ENCODE data around the gene RDH14.

Gene RDH14

GRCh38 chr2:18560031-18560796 is at the start of gene RDH14:
TSS of gene RDH14 (minus strand) at chr2:18560653. CDS start at chr2:18560572, 81 bp downstream.
- DNase-seq (ENCODE audit: low spot score) = peak; percentile 93

- no peak for DNase-seq (ENCODE audit: low spot score)
Measured at GRCh38 chr2:18610090-18610489, 49.6 kb upstream of the RDH14 start.

DNA sequence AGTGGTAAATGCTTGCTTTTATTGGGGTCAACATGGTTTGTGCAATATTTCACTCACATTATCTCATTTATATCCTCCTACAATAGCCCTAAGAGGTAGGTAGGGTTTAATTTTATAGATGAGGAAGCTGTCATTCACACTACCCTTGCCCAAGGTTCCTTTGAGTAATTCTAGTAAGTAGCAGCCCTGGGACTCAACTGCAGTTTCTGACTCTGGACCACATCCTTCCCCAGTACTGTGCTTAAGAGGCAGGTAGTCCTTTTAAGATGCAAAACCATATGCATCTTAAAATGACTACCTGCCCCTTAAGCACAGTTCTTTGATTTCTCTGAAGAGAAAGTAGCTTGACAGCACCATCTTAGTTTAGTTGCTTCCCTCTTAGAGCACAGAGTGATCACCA is 44.7 kb upstream of the RDH14 start:
- no peak for DNase-seq (ENCODE audit: low spot score)

GRCh38 chr2:18604531-18604885 is 44.1 kb upstream of the RDH14 start:
- DNase-seq (ENCODE audit: low spot score) = no peak

DNA sequence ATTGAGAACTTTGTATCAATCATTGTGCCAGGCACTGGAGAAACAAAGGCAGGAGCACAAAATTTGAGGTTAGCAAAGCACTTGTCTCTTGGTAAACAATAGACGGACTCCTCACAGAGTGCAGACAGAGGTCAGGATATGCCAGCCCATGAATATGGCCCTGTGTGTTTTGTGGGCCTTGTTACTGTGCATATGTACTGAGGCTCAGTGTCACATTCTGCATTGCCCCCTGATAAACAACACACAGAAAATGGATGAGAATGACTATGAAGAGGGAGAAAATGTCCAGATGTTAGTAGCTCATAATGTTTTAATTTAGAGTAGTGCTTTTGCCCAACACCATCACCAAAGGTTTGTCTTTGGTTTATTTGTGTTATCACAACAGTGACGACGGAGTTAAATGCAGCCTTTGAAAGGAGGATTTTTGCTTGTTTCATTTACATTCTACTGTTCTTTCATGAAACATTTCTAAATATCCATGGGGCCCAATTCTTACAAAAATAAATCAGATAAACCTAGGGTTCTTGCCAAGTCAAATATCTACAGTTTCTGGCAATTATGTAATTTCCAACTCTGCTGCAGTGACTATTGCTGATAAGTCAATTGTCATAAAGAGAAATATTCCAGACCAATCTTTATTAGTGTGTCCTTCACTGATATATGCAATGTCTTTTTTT is 43.5 kb upstream of the RDH14 start:
- DNase-seq (ENCODE audit: low spot score) = no peak

DNA sequence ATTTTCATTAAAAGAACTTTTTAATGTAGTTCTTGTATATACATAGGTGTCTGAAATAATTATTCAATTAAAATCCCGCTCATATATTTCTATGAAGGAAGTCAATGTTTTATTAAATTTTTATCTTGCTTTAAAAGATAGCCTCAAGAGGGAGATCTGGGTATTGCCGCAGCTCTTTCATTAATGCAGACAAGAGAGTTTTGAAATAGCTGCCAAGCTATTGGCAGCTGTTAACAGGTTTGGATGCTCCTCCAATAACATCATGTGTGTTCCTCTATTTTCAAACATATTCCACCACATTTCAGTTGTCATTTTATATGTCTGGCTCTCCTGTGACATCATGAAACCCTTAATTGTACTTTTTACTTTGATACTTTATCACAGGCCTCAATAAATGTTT is 41.8 kb upstream of the RDH14 start:
- DNase-seq (ENCODE audit: low spot score) = no peak

DNA sequence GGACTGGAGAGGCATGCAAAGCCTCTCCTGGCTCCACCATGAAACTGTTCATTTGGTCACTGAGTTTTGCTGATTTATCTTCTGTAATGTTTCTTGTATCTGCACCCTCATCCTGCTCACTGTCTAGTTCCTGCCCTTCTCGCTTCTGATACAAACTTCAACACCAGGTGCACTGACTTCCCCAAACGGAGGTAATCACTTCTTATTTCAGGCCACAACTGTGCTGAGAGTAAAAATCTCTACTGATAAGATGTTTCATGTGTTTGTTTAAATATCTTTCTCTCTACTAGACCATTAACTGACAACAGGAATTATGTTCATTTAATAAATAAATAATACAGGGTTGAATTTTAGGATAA is 39.8 kb upstream of the RDH14 start:
- DNase-seq (ENCODE audit: low spot score) = no peak

GRCh38 chr2:18599509-18600254 is 39.2 kb upstream of the RDH14 start:
- DNase-seq (ENCODE audit: low spot score) = peak; percentile 83

DNA sequence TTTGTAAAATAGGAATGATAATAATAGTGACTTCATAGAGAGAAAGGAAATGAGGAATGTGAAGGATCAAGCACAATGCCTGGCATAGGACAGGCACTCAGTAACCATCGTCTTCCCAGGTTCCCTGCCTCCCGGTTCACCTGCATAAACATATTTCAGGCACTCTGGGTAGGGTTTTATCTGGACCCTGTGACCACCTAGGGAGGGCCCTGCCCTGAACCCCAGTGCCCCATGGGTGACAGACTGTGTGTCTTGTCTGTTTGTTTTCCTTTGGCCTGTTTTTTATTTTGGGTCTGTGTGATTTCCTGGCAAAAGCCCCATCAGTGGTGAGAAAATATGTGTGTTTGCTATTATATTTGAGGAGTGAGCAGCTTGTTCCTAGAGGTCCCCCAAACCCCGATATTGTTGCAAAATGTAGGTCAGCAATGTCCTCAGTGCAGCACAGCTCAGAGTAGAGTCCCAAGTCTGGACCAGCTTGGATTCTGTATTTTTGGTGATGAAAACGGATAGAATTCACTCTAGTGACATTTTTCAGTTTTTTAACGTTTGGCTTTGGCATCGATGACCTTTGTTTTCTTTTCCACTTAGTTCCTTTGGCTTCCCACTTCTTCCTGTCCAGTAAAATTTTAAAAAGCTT is 38.5 kb upstream of the RDH14 start:
- no peak for DNase-seq (ENCODE audit: low spot score)

- no peak for DNase-seq (ENCODE audit: low spot score)
Measured at GRCh38 chr2:18597618-18598017, 37.2 kb upstream of the RDH14 start.

GRCh38 chr2:18596993-18597392 is 36.5 kb upstream of the RDH14 start:
- no peak for DNase-seq (ENCODE audit: low spot score)

DNA sequence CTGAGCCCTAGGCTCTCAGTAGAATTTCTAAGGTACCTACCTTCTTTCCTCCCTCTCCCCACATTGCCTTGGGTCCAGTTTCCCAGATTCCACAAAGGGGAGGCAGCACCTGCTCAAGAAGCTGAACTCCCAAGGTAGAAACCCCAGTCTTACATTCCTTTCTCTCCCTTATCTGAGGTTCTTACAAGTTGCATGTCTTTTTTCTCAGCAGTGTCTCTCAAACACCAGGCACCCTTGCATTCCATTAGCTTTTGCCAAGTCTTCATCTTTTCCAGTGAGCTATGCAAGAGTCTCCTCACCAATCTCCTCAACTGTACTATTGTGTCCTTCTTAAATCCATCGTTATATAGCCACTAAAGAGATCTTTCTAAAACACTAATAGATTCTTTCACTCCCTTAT is 33.0 kb upstream of the RDH14 start:
- no peak for DNase-seq (ENCODE audit: low spot score)

DNA sequence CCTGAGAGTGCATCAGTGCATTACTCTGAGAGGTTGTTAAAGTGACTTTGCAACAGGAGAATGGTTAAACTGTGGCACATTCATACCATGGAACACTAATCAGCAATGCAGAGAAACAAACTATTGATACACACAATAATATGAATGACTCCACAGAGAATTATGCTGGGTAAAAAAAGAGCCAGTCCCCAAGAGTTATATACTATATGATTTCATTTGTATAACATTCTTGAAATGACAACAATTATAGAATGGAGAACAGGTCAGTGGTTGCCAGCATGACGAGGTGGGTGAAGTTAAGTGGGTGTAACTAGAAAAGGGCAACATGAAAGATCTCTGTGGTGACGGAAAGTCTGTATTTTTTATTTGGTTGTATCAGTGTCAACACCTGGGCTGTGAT is 31.9 kb upstream of the RDH14 start:
- no peak for DNase-seq (ENCODE audit: low spot score)

- no peak for DNase-seq (ENCODE audit: low spot score)
Measured at GRCh38 chr2:18589354-18589753, 28.9 kb upstream of the RDH14 start, which contains the start of gene NT5C1B. TSS of gene NT5C1B (minus strand) at chr2:18589569. CDS start at chr2:18589468, 101 bp downstream.

GRCh38 chr2:18588802-18589201 is 28.3 kb upstream of the RDH14 start:
- DNase-seq (ENCODE audit: low spot score) = no peak

GRCh38 chr2:18588049-18588448 is 27.6 kb upstream of the RDH14 start:
- DNase-seq (ENCODE audit: low spot score) = no peak

DNA sequence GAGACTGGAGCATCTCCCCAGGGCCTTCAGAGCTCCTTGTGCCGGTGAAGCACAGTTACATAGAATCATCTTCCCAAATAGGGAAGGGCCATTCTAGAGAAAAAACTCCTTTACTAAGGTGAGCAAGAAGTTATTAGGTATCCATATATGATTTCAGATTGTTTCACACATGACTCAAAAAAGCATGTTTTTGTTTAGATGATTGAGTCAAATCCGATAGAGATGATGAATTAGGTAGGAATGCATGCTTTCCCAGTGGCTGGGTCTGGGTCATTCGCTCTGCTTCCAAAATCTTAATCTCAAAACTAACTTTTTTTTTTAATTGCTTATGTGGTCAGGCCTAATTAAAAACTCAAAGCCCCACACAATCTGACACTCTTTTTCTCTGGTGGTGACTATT is 25.1 kb upstream of the RDH14 start:
- no peak for DNase-seq (ENCODE audit: low spot score)

DNA sequence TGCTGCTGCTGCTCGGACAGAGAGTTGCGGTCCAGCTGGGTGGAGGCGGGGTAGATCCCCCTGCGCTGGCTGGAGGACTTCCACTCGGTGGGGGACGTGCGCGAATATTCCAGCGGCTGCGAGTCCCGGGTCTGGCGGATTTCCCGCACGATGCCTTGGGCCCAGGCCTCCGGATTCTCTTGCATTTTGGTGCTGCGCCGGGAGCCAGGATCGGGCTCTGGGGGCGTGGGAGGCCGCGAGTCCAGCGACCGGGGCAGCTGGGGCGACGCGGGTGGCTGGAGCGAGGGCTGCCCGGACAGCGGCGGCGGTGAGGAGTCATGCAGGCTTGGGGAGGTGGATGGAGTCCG is 24.1 kb upstream of the RDH14 start:
- DNase-seq (ENCODE audit: low spot score) = no peak

- DNase-seq (ENCODE audit: low spot score) = no peak
Measured at GRCh38 chr2:18583905-18584607, 23.6 kb upstream of the RDH14 start.

- DNase-seq (ENCODE audit: low spot score) = no peak
Measured at GRCh38 chr2:18580606-18581005, 20.2 kb upstream of the RDH14 start.

GRCh38 chr2:18578033-18578432 is 17.6 kb upstream of the RDH14 start:
- no peak for DNase-seq (ENCODE audit: low spot score)

DNA sequence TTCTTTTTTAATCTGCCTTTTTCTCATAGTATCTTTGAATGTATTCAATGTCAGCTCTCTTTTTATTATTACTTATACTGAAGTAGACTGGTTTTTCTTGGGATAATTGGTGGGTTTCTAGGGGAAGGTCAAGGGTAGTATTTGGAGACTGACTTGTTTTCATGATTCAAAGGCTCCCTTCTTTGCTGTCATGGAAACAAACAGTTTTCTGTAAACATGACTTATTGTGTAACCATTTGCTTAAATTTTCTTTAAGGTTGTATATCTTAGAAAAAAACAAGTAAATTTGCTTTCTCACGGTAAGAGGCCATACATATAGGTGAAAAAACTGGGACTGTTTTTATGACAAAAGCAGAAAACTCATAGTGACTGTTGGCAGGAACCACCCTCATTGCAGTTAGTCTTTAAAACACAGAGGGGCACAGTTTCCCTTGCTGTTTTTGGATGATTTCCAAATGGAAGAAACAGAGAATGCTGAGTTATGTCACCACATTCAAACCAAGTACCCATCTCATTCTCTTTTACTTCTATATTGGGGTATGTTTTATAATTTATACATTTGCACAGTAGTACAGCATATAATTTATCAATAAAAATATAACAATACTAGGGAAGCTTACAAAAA is 5.8 kb upstream of the RDH14 start:
- DNase-seq (ENCODE audit: low spot score) = no peak
